Gastroesophageal sphincter (tissue), 4 donors: Measurements from ENCODE around the gene B4GALT1. TPM values are rescaled to one million over a fixed set of nuclear protein-coding genes. Genes with fewer than 3 reads are reported as not detected.
A peak's percentile ranks its signal among the peaks of the same experiment; 100 is the strongest.

Experiments used
- ATAC-seq: fragments of 150-250 bp; one replicate; pipeline ENCODE4 v1.9.1; 2016; ENCODE audit warnings: mild to moderate bottlenecking, moderate library complexity
- H3K27ac ChIP-seq, 4 donors: fragments of 200-600 bp; sonication (generic) in 3 of 4; 1 replicate in 3 of 4; 2 replicates in 1 of 4; pipeline ENCODE4 v1.5.1; 2016 to 2019
- H3K27me3 ChIP-seq: fragments of 200-600 bp; sonication (generic); one replicate; pipeline ENCODE4 v1.5.1; 2019
- H3K36me3 ChIP-seq, 2 donors: fragments of 200-600 bp; sonication (generic); one replicate each; pipeline ENCODE4 v1.5.1; 2019; ENCODE audit warnings: control low read depth in 1 of 2
- H3K4me1 ChIP-seq, 3 donors: fragments of 200-600 bp; sonication (generic); 1 replicate in 2 of 3; 2 replicates in 1 of 3; pipeline ENCODE4 v1.5.1; 2016 to 2019; ENCODE audit warnings: control low read depth in 2 of 3
- H3K4me3 ChIP-seq, 2 donors: fragments of 200-600 bp; sonication (generic); one replicate each; pipeline ENCODE4 v1.5.1; 2019; ENCODE audit warnings: mild to moderate bottlenecking in 1 of 2, moderate library complexity in 1 of 2
- H3K9me3 ChIP-seq, 3 donors: fragments of 200-600 bp; sonication (generic); one replicate each; pipeline ENCODE4 v1.5.1; 2017 to 2019; ENCODE audit warnings: control low read depth in 2 of 3
- CTCF ChIP-seq, 4 experiments: fragments of 200-600 bp in 2 of 4; fragments of 450-650 bp in 2 of 4; sonication (generic) in 1 of 4; IDR thresholded peaks; one replicate each; pipeline ENCODE4 v1.5.1; 2017 to 2019; ENCODE audit warnings: antibody characterized with exemption in 4 of 4, mild to moderate bottlenecking in 2 of 4, moderate library complexity in 2 of 4
- EP300 ChIP-seq: sonication (generic); formaldehyde crosslinking; IDR thresholded peaks from one replicate; pipeline ENCODE4 v1.6.1; 2017; ENCODE audit warnings: antibody characterized with exemption, mild to moderate bottlenecking
- POLR2A ChIP-seq, 2 donors: fragments of 450-650 bp; IDR thresholded peaks; one replicate each; pipeline ENCODE4 v1.6.1; 2017; ENCODE audit warnings: antibody characterized with exemption in 2 of 2, mild to moderate bottlenecking in 2 of 2, moderate library complexity in 1 of 2
- POLR2AphosphoS5 ChIP-seq: sonication (generic); formaldehyde crosslinking; IDR thresholded peaks from one replicate; pipeline ENCODE4 v1.6.1; 2017; ENCODE audit warnings: antibody characterized with exemption
- WGBS, 2 donors: methylation state at CpG; one replicate each; pipeline ENCODE4 v1.1.5; 2018; ENCODE audit warnings: low coverage in 1 of 2; 5-methylcytosine and 5-hydroxymethylcytosine counted together
- total RNA-seq, 4 donors: library from RNA; depleted of rRNA; stranded (reverse); fragments of >200 nt; gene quantifications; one replicate each; pipeline ENCODE4 v1.1.0, GENCODE V29; 2016

The B4GALT1 gene
- total RNA-seq, 4 donors from 2014 or later = 22.9 to 43.3 (median 31.0) TPM

GRCh38 chr9:33164138-33164809 lies 2.9 kb downstream of the B4GALT1 start:
- TF ChIP-seq EP300 (no peak), POLR2AphosphoS5 (peak; percentile 23), POLR2A (IDR thresholded peaks at IDR 0.05) (peak in 1 of 2 donors; percentile 13), CTCF (IDR thresholded peaks at IDR 0.05) (no peak)
- peak overlapping the region in 1 of 2 donors; percentile 95 for H3K4me3 ChIP-seq
- H3K4me1 ChIP-seq = peaks cover 19 to 81% (median 55%) of the 10 kb centered on the region in 3 donors
- H3K27me3 ChIP-seq = no peaks in the 10 kb centered on the region
- ATAC-seq = no peak
- peak overlapping the region; percentile 74 to 97 (median 92) for H3K27ac ChIP-seq
- H3K9me3 ChIP-seq = no peaks in the 10 kb centered on the region
- 2 to 20% methylated on average over 5 to 11 of the region's 11 CpGs for WGBS, 2 donors
- no peaks in the 10 kb centered on the region for H3K36me3 ChIP-seq

GRCh38 chr9:33163433-33164137 lies 3.6 kb downstream of the B4GALT1 start:
- no peaks in the 10 kb centered on the region for H3K36me3 ChIP-seq
- ATAC-seq = no peak
- TF ChIP-seq POLR2A (IDR thresholded peaks at IDR 0.05) (no peak), CTCF (IDR thresholded peaks at IDR 0.05) (no peak), EP300 (no peak), POLR2AphosphoS5 (no peak)
- H3K4me1 ChIP-seq = peaks cover 26 to 85% (median 61%) of the 10 kb centered on the region in 3 donors
- 67 to 90% methylated on average over 1 to 2 of the region's 8 CpGs for WGBS, 2 donors
- H3K9me3 ChIP-seq = no peaks in the 10 kb centered on the region
- no peaks in the 10 kb centered on the region for H3K27me3 ChIP-seq
- H3K27ac ChIP-seq = peak overlapping the region; percentile 74 to 97 (median 92)
- H3K4me3 ChIP-seq = peak overlapping the region in 1 of 2 donors; percentile 95

- peak overlapping the region in 1 of 2 donors; percentile 95 for H3K4me3 ChIP-seq
- TF ChIP-seq POLR2A (IDR thresholded peaks at IDR 0.05) = no peak
- TF ChIP-seq POLR2AphosphoS5 = peak; percentile 67
- ATAC-seq = peak; percentile 20
Measured at GRCh38 chr9:33162721-33163311, 4.3 kb downstream of the B4GALT1 start.

GRCh38 chr9:33161589-33162132 lies 5.5 kb downstream of the B4GALT1 start:
- H3K4me1 ChIP-seq = peaks cover 34 to 92% (median 68%) of the 10 kb centered on the region in 3 donors
- ATAC-seq = no peak
- WGBS, 2 donors = 20 to 50% methylated on average over 1 of the region's 1 CpG

More at GRCh38 chr9:33162721-33163311, 4.3 kb downstream of the B4GALT1 start:
- Histone ChIP-seq H3K27me3 (no peaks in the 10 kb centered on the region), H3K36me3 (no peaks in the 10 kb centered on the region), H3K4me1 (peaks cover 33 to 85% (median 65%) of the 10 kb centered on the region in 3 donors), H3K9me3 (no peaks in the 10 kb centered on the region), H3K27ac (peak overlapping the region; percentile 48 to 97 (median 92))
- WGBS, 2 donors = 47 to 51% methylated on average over 6 to 7 of the region's 9 CpGs

More at GRCh38 chr9:33161589-33162132, 5.5 kb downstream of the B4GALT1 start:
- H3K27me3 ChIP-seq = no peaks in the 10 kb centered on the region
- no peaks in the 10 kb centered on the region for H3K36me3 ChIP-seq
- H3K27ac ChIP-seq = peak overlapping the region; percentile 5 to 97 (median 92)
- TF ChIP-seq POLR2AphosphoS5 (no peak), POLR2A (IDR thresholded peaks at IDR 0.05) (no peak), CTCF (IDR thresholded peaks at IDR 0.05) (no peak), EP300 (no peak)
- H3K4me3 ChIP-seq = no peak overlapping the region
- H3K9me3 ChIP-seq = no peaks in the 10 kb centered on the region
